Measurements from ENCODE around the gene SPATS1. TPM values are rescaled to one million over a fixed set of nuclear protein-coding genes. Genes with fewer than 3 reads are reported as not detected.

SPATS1 gene
- total and polyA plus RNA-seq, 4 donors: 1.2 to 4.4 (median 2.3) TPM

GRCh38 chr6:44377484-44377883 lies 35.0 kb downstream of the SPATS1 start:
- Histone ChIP-seq H3K9ac (ENCODE audit: insufficient read depth in 1 of 2, low read length in 2 of 2) (no peak overlapping the region), H3K27ac (ENCODE audit: low read depth in 1 of 2, low read length in 1 of 2) (no peak overlapping the region), H3K4me3 (no peak overlapping the region), H3K36me3 (ENCODE audit: control insufficient read depth in 4 of 4, insufficient read depth in 4 of 4, low read length in 4 of 4) (no peaks in the 10 kb centered on the region), H3K4me1 (ENCODE audit: control insufficient read depth in 5 of 5, insufficient read depth in 5 of 5, low read length in 5 of 5) (no peaks in the 10 kb centered on the region), H3K9me3 (ENCODE audit: control insufficient read depth in 4 of 4, insufficient read depth in 3 of 4, low read length in 3 of 4) (no peaks in the 10 kb centered on the region), H3K27me3 (ENCODE audit: control insufficient read depth in 3 of 3, insufficient read depth in 3 of 3, low read length in 2 of 3) (peaks cover 0 to 4% (median 0%) of the 10 kb centered on the region in 3 donors)
- ATAC-seq (ENCODE audit: insufficient read depth, low FRiP score) (no peak), DNase-seq (no peak)
- WGBS, 2 donors: 88 to 92% methylated on average over 3 of the region's 3 CpGs
- TF ChIP-seq CTCF (IDR thresholded peaks at IDR 0.05; ENCODE audit: control extremely low read depth, extremely low read depth): no peak

- no peak for TF ChIP-seq CTCF (IDR thresholded peaks at IDR 0.05; ENCODE audit: control extremely low read depth, extremely low read depth)
- peaks cover 0 to 4% (median 0%) of the 10 kb centered on the region in 3 donors for H3K27me3 ChIP-seq (ENCODE audit: control insufficient read depth in 3 of 3, insufficient read depth in 3 of 3, low read length in 2 of 3)
- H3K9me3 ChIP-seq (ENCODE audit: control insufficient read depth in 4 of 4, insufficient read depth in 3 of 4, low read length in 3 of 4): no peaks in the 10 kb centered on the region
- no peaks in the 10 kb centered on the region for H3K4me1 ChIP-seq (ENCODE audit: control insufficient read depth in 5 of 5, insufficient read depth in 5 of 5, low read length in 5 of 5)
- no peak for DNase-seq
- ATAC-seq (ENCODE audit: insufficient read depth, low FRiP score): no peak
- H3K9ac ChIP-seq (ENCODE audit: insufficient read depth in 1 of 2, low read length in 2 of 2): no peak overlapping the region
- 40 to 52% methylated on average over 1 of the region's 1 CpG for WGBS, 2 donors
- H3K4me3 ChIP-seq: no peak overlapping the region
- no peak overlapping the region for H3K27ac ChIP-seq (ENCODE audit: low read depth in 1 of 2, low read length in 1 of 2)
- no peaks in the 10 kb centered on the region for H3K36me3 ChIP-seq (ENCODE audit: control insufficient read depth in 4 of 4, insufficient read depth in 4 of 4, low read length in 4 of 4)
These were observed 35.5 kb downstream of the SPATS1 start for GRCh38 chr6:44377971-44378370.

- ATAC-seq (ENCODE audit: insufficient read depth, low FRiP score) (no peak), DNase-seq (peak in 1 of 3 donors; percentile 39)
- H3K27ac ChIP-seq (ENCODE audit: low read depth in 1 of 2, low read length in 1 of 2): no peak overlapping the region
- H3K36me3 ChIP-seq (ENCODE audit: control insufficient read depth in 4 of 4, insufficient read depth in 4 of 4, low read length in 4 of 4): no peaks in the 10 kb centered on the region
- peaks cover 0 to 3% (median 2%) of the 10 kb centered on the region in 5 donors for H3K4me1 ChIP-seq (ENCODE audit: control insufficient read depth in 5 of 5, insufficient read depth in 5 of 5, low read length in 5 of 5)
- WGBS, 2 donors: 35 to 52% methylated on average over 2 of the region's 2 CpGs
- no peaks in the 10 kb centered on the region for H3K9me3 ChIP-seq (ENCODE audit: control insufficient read depth in 4 of 4, insufficient read depth in 3 of 4, low read length in 3 of 4)
- no peak overlapping the region for H3K9ac ChIP-seq (ENCODE audit: insufficient read depth in 1 of 2, low read length in 2 of 2)
- H3K4me3 ChIP-seq: no peak overlapping the region
- peaks cover 0 to 2% (median 0%) of the 10 kb centered on the region in 3 donors for H3K27me3 ChIP-seq (ENCODE audit: control insufficient read depth in 3 of 3, insufficient read depth in 3 of 3, low read length in 2 of 3)
- TF ChIP-seq CTCF (IDR thresholded peaks at IDR 0.05; ENCODE audit: control extremely low read depth, extremely low read depth): no peak
These were observed 39.3 kb downstream of the SPATS1 start for GRCh38 chr6:44381739-44382138.

GRCh38 chr6:44386364-44386928 lies 44.0 kb downstream of the SPATS1 start:
- 52 to 58% methylated on average over 6 of the region's 6 CpGs for WGBS, 2 donors
- ATAC-seq (ENCODE audit: insufficient read depth, low FRiP score) (no peak), DNase-seq (peak in 2 of 3 donors; percentile 15 to 50)
- H3K4me1 ChIP-seq (ENCODE audit: control insufficient read depth in 5 of 5, insufficient read depth in 5 of 5, low read length in 5 of 5): peaks cover 3 to 25% (median 13%) of the 10 kb centered on the region in 5 donors
- TF ChIP-seq CTCF (IDR thresholded peaks at IDR 0.05; ENCODE audit: control extremely low read depth, extremely low read depth): no peak
- peak overlapping the region in 1 of 2 donors; percentile 74 for H3K27ac ChIP-seq (ENCODE audit: low read depth in 1 of 2, low read length in 1 of 2)
- peak overlapping the region; percentile 87 to 89 for H3K9ac ChIP-seq (ENCODE audit: insufficient read depth in 1 of 2, low read length in 2 of 2)
- peaks cover 0 to 2% (median 0%) of the 10 kb centered on the region in 4 donors for H3K36me3 ChIP-seq (ENCODE audit: control insufficient read depth in 4 of 4, insufficient read depth in 4 of 4, low read length in 4 of 4)
- no peaks in the 10 kb centered on the region for H3K9me3 ChIP-seq (ENCODE audit: control insufficient read depth in 4 of 4, insufficient read depth in 3 of 4, low read length in 3 of 4)
- H3K27me3 ChIP-seq (ENCODE audit: control insufficient read depth in 3 of 3, insufficient read depth in 3 of 3, low read length in 2 of 3): no peaks in the 10 kb centered on the region
- H3K4me3 ChIP-seq: no peak overlapping the region

Measured in lung (tissue), 12 donors.